Epithelial cell of prostate (primary cell): ENCODE data around the gene PKD1.

Experiments used
- DNase-seq: peaks from one replicate; pipeline ENCODE4 v3.0.0-alpha.2; 2011; ENCODE audit warnings: low read depth, low spot score
- H3K27ac ChIP-seq: fragments of 450-650 bp; 2 replicates; pipeline ENCODE4 v1.5.1; 2017; ENCODE audit warnings: mild to moderate bottlenecking

PKD1 gene

DNA sequence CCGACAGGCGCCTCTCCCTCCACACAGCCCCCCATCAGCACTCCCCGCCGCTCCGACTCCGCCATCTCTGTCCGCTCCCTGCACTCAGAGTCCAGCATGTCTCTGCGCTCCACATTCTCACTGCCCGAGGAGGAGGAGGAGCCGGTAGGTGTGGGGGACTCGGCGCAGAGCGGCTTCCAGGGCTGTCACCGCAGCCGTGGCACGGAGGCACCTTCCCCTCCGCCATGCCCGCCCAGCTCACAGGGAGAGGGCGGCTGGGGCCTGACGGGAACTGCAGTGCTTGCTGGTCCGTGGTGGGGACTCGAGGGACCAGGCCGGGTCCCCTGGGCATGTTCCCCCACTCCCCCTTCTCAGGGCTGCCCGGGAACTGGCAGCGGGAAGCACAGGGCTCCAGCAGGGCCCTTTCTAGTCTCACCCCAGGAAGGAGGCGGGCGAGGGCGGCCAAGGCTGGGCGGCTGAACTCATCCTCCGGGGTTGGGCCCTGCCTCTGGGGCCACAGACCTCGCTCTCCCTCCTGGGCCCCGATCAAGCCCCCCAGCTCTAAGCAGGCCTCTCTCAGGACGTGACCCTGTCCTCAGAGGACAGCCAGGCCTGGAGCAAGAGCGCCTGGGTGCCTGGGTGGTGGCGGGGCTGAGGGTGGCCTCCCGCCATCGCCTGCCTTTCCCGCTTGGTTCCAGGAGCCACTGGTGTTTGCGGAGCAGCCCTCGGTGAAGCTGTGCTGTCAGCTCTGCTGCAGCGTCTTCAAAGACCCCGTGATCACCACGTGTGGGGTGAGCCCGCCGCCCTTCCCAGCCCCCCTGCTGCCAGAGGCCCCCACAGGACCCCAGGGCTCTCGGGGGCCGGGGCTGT is 35.1 kb upstream of the PKD1 start:
- H3K27ac ChIP-seq: no peak overlapping the region
- no peak for DNase-seq

DNA sequence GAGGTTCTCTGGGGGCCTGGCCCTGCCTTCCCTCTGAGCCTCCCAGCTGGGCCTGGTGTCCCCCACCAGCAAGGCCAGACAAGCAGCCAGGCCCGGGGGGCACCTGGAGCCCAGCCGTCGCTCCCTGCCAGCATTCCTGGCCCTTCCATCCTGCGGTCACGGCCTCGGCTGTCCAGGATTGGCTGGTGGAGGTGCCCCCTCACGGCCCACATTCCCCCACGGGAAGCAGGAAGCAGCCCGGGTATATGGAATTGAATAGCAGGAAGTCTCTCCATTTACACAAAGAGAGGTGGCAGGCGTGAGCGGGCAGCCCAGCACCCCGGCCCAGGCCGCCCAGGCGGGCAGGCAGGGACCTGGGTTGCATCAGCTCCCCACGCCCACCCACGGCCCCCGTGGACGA is 34.4 kb upstream of the PKD1 start:
- no peak for DNase-seq
- H3K27ac ChIP-seq: no peak overlapping the region

DNA sequence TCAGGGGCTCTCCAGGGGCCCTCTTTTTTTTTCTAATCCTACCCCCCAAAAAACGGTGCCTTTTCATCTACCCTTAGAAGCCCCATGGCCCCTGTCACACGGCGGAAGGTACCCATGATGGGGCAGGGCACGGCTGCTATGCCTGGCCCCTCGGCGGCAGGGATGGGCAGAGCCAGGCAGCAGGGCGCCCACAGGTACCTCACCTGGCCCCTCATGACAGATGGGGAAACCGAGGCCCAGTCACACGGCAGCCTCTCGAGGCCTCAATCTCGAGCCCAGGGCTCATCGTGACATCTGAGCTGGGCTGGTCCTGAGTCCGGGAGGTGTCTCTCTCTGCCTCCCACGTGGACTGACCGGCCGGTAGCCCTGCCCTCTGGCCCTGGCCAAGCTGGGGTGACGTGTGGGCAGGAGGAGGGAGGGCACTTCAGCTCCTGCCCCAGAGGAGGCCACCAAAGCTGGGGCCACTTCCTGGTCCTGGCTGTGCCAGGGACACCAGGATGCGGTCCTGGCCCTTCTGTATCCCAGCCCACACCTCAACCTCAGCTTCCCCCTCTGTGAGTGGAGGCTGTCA is 31.5 kb upstream of the PKD1 start:
- DNase-seq: no peak
- H3K27ac ChIP-seq: no peak overlapping the region

DNA sequence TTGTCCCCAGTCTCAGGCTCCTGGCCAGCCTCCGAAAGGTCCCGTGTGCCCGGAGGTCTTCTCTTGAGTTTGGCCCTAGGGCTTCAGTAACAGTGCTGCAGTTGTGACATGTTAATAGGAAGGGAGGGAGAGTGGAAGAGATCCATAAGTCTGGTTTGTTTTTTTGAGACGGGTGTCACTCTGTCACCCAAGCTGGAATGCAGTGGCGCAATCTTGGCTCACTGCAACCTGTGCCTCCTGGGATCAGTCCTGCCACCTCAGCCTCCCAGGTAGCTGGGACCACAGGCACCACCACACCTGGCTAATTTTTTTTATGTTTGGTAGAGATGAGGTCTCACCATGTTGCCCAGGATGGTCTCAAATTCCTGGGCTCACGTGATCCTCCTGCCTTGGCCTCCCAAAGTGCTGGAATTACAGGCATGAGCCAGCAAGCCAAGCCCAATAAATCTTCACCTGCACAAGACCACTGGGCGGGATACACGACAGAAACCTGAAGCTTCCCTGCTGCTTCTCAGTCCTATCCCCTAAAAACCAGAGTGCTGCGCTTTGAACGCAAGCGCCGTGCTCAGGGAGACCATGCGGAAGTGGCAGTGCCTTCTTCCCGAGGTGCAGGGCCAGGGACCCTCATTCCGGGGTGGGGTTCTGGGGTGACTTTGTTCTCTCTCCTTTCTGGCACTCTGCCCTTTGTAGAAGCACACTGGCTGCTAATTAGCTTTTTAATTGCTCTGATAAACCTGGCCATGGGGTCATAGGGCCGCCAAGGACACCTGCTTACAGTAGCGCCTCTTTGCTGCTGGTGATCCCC is 30.8 kb upstream of the PKD1 start:
- DNase-seq: no peak
- H3K27ac ChIP-seq: no peak overlapping the region

DNA sequence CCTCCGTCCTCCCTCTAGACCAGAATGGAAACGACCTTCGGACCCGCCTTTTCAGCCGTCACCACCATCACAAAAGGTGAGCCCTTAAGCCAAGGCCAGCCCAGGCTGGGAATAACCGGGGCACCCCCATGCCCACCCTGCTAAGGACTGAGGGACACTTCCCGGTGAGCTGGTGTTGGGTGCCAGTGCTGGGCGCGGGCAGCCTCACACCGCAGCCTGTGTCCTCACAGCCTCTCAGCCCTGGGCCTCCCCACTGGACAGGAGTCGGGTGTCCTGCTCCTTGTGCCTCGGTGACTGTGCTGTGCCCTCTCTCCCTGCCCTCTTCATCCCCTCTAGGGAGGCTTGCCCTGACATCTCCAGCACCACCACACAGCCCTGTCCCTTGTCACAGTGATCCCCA is 30.2 kb upstream of the PKD1 start:
- DNase-seq: no peak
- no peak overlapping the region for H3K27ac ChIP-seq

DNA sequence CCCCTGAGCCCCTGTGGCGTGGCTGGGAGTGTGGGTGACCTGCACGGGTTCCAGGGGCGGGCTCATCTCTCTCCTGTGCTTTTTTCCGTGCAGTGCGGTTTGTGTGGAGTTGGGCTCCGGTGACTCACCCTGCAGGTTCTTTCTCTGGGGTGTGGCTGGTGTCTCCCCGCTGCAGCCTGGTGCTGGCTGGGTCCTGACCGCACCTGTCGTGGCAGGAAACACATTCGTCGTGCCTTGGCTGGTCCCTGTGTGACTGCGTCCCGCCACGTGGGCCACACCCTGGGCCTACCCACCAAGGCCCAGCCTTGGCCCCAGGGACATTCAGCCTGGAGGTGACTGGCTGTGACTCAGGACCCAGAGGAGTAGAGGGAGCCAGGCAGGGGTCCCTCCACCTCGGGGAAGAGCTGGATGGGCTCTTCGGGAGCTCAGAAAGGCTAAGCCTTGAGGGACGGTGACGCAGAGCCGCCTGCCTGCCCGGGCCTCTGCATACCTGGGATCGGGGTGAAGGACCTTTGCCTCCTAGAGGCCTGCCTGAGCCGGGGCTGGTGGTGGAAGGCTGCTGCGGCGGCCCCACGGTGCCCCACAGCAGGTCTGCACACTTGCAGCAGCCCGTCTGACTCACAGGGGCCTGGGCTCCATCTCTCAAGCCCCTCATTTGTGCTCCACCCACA is 27.6 kb upstream of the PKD1 start:
- H3K27ac ChIP-seq: peak overlapping the region; percentile 82
- peak; percentile 63 for DNase-seq

DNA sequence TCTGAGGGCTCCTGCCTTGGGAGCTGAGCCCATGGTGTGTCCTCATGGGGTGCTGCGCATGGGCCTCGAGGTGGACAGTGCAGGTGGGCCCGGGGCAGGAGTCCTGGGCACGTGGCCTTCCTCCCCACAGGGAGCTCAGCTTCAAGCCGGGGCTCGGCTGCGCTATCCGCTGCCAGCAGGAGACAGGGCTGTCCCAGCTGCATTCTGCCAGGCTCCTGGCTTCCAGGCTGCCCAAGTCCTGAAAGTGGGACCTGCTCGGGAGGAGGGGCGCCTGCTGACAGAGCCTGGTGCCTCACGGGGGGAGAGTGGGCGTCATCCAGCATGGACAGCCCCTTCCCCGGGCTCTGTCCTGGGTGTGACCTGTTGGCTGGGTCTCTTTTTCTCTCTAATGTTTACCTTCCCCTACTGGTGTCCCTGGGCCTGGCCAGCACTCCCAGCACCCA is 27.0 kb upstream of the PKD1 start:
- H3K27ac ChIP-seq: peak overlapping the region; percentile 82
- no peak for DNase-seq

DNA sequence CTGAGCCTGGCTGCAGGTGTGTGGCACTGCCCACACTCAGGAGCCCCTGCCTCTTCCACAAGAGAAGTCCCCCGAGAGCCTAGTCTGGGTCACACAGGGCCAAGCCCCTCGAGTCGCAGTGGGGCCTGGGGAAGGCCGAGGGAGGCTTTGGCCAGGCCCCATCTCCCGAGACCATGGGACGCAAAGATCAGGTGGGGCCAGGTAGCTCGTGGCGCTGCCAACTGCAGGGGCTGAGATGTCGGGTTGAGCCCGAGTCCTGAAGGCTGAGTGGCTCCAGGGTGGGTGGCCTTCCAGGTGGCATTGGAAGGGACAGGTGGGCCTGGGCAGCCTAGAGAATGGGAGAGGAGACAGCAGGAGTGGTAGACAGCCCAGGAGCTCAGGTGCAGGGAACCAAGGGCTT is 26.2 kb upstream of the PKD1 start:
- H3K27ac ChIP-seq: peak overlapping the region; percentile 82

DNA sequence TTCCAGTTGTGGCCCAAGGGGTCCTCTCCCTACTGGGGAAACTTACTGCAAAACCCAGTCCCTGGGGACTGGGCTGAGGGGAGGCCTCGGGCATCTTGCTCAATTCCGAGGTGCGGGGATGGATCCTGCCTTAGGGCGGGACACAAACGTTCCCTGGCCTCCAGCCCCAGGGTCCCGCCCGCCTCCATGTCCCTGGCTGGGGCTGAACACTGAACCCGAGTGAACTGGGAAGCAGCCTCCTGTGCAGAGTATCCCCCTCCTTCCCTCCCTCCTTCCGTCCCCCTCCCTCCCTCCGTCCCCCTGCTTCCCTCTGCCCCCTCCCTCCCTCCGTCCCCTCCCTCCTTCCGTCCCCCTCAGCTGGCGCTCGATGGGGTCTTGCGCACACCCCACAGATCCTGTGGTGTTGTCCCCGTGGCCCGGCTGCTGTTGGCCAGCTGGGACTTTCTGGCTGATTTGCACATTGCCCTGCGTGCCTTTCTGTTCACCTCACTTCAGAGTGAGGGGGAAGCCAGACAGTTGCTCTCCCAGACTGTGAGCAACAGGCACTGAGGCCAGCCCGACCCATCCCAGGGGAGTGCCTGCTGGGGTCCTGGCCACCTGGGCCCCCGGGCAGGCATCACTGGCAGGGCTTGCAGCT is 25.3 kb upstream of the PKD1 start:
- DNase-seq: no peak
- peak overlapping the region; percentile 82 for H3K27ac ChIP-seq

More for the DNA sequence above, 26.2 kb upstream of the PKD1 start:
- DNase-seq: no peak

DNA sequence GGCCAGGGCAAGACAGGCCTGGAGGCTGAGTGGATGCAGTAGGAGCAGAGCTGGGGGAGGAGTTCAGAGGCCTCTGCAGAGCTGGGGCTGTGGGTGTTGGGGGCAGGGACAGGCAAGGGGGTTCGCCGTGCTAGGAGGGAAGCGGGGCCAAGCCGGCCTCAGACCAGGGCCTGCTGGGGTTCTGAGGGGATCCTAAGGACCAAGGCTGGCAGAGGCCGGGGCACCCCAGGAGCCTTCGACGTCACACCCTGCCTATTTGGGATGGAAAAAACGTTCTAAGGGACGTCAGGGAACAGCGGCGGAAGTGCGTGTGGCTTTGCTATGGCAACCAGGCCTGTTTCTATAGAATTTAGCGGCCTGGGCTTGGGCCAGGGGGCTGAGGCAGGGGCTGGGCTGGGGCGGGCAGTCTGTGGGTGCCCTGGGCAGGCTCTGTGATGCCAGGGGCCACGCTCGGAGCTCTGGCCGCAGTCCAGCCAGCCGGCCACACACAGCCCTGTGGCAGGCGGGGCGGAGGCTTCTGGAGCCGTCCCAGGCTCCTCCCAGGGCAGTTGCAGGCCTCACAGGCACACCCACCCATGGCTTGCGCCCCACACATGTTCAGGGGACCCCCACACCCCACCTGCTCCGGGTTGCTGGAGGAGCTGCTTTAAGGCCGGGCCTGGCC is 23.6 kb upstream of the PKD1 start:
- no peak for DNase-seq
- H3K27ac ChIP-seq: no peak overlapping the region

DNA sequence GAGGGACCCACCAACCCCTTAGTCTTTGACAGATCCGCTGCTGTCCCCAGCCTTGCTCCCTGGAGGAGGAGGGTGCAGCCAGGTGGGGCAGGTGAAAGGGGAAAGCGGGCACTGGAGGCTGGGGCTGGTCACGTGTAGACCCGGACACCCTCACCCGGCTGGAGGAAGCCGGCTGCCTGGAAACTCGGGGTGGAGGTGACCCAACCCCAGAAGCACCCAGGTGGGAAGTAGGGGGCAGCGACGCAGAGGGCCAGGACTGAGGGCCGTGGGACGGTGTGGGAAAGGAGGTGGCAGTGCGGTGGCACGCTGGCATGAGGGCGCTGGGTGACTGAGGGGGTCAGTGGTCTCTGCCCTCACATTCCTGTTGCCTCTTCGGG is 22.6 kb upstream of the PKD1 start:
- DNase-seq: no peak
- no peak overlapping the region for H3K27ac ChIP-seq

DNA sequence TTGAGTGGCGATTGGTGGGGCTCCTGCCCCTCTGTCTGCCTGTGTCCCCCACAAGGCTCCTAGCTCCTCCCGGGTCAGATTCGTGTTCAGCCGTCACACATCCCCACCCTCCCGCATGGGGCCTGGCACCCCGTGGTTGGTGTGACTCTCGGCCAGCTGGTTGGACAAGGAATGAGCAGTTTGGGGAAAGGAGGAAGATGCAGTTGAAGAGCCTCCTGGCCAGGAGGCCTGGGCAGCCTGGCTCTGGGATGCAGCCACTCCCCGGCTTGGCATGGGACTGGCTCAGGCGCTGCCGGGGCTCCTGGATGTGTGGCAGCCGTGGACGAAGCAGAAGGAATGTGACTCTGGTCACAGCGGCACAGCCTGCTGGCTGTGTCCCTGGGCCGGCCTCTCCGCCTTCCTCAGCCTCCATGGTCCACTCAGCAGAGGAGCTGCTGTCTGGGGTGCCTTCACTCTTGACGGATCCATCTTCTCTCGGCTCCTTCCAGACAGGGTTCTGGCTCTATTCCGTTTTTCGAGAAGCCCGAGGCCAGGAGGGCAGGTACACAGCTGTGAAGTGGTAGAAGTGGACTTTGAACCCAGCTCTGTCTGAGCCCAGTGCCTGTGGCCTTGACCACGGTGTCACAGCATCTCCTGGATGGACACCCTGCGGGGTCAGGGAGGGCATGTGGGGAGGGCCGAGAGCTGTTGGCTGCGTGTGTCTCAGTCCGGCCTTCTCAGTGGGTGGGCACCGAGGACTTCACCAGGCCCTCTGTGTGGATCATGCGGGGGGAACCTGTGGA is 22.0 kb upstream of the PKD1 start:
- DNase-seq: no peak
- no peak overlapping the region for H3K27ac ChIP-seq

DNA sequence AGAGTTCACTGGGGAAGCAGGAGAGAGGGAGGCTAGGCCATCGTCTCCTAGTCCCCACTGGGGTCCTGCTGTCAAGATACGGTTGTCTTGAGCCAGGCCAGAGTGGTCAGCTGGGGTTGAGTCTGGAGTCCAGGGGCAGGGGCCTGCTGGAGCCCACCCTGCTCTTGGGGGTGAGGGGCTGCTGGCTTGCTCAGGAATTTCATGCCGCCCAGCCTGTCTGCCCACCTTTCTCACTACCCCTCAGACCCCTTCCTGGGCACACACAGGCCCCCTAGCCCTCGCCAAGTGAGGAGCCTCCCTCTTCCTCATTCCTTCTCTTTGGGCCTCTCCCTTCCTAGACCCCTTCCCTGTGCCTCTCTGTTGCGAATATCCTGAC is 21.1 kb upstream of the PKD1 start:
- no peak for DNase-seq
- H3K27ac ChIP-seq: no peak overlapping the region

DNA sequence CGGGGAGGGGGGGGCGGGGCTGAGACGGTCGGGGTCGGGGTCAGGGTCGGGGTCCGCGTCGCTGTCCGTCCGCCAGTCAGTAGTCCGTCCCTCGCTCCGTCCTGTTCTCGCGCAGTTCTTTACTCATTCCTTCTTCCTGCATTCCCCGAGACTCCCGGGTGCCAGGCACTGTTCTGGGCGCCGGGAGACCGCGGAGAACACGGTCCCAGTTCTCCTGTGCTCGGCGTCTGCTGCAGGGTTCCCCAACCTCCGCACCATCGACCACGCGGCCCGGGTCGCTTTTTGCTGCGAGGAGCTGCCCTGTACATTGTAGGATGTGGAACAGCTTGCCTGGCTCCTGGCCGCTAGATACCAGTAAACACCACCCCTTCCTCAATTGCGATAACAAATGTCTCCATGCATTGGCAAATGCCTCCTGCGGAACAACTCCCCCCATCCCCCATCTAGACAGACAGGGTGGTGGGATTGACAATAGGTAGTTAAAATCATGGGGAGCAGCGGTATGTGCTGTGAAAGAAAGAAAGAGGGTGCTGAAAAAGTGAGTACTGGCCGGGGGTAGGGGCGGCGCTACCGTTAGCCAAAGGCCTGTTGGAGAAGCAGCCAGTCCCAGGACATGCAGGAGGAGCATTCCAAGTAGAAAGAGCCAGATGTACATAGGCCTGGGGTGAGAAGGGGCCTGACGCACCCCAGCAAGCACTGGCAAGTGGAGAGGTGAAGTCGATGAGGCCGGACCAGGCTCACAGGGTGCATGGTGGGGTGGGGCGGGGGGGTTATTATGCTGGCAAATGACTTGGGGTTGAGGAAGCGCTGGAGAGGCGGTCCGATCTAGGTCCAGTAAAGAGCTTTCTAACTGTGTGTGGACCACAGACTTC is 20.5 kb upstream of the PKD1 start:
- no peak for DNase-seq
- peak overlapping the region; percentile 90 for H3K27ac ChIP-seq

DNA sequence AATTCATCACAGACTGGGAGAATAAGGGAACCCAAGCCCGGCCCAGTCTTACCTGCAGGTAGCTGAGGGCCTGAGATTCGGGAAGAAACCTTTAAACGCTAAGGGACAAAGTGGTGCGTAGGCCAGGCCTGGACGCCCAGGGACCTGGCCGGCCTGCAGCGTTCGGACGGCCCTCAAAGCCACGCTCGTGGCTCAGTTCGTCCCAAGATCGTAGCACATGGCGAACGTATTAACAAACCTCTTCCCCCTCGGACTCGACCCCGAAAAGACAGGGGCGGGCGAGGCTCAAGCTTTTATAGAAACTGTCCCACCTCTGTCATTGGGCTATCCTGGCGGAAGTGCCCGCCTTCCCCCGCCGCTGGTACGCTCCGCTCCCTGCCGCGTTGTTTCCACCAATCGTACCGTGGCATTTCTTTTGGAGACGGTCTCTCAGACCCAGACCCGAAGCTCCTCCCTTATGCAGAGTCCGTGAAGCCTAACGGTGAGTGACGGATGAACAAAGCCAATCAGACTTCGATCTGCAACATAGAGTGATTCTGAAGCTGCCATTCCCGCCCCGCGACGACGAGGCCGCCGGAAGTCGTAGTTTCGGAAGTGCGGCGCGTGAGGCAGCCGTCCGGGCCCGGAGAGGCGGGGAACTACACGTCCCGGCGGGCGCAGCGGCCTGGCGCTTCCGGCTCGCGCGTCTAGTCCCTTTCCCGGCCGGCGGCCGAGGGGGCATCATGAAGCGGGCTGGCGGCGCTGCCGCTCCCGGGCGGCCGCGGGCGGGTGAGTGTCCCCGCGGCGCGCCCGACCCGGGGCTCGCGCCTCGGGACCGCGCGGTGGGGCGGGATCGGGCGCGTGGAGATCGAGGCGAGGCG is 19.6 kb upstream of the PKD1 start, which contains the start of gene TRAF7:
TSS of gene TRAF7 (plus strand) at position 692 of the 860 bp plus-strand sequence. CDS start 8,139 bp downstream, outside the sequence.
- peak within 1 kb of the TSS; percentile 90 for H3K27ac ChIP-seq
- peak; percentile 100 for DNase-seq

DNA sequence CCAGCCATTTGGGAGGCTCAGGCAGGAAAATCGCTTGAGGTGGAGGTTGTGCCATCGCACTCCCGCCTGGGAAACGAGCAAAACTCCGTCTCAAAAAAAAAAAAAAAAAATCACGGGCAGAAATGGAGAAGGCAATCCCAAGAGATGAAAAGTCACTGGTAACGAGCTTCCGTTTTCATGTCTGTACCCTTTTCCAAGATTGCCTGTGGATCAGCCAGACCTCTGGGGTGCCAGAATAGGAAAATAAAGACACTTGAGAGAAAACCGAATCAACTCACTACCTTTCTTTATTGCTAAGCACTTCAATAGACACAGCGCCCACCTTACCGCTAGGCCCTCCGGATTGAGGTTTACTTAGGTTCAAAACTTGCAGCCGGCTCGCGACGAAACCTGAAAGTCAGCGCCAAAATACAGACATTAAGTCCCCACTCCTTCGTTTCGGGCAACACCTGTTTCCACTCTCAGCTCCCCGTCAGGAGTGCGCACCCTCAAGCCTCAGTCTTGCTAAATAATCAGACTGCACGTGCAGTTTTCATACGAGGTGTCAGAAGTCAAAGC is 18.9 kb upstream of the PKD1 start:
- peak overlapping the region; percentile 90 for H3K27ac ChIP-seq
- DNase-seq: no peak
